BJ (cell line): Measurements from ENCODE around the gene ALS2CL. TPM values are rescaled to one million over a fixed set of nuclear protein-coding genes. Genes with fewer than 3 reads are reported as not detected.

Experiments used
- CTCF ChIA-PET: fragments of 350-600 bp; formaldehyde crosslinking; extraction: SDS; loops from one replicate; lab custom pipeline; 2021; ENCODE audit warnings: antibody characterized with exemption, inconsistent platforms; lab: Yijun Ruan, JAX
- POLR2A ChIA-PET: fragments of 300-600 bp; sonication (Branson Sonifier 250); formaldehyde crosslinking; extraction: SDS; loops from one replicate; lab custom pipeline; 2021; ENCODE audit warnings: antibody characterized with exemption; lab: Charles Lee
- DNase-seq: peaks from one replicate; pipeline ENCODE4 v3.0.0-alpha.2; 2011; ENCODE audit warnings: low read depth
- H3K27me3 ChIP-seq: 2 replicates; pipeline ENCODE4 v1.6.0; 2011; ENCODE audit warnings: low read length; ENCODE audit not compliant: control insufficient read depth, insufficient read depth
- H3K36me3 ChIP-seq: 2 replicates; pipeline ENCODE4 v1.5.1; 2011; ENCODE audit warnings: low read length; ENCODE audit not compliant: control insufficient read depth, insufficient read depth
- H3K4me3 ChIP-seq: 2 replicates; pipeline ENCODE4 v1.5.1; 2011; ENCODE audit warnings: low read depth, mild to moderate bottlenecking, control low read depth, low read length
- CTCF ChIP-seq: IDR thresholded peaks from 2 replicates; pipeline ENCODE4 v1.5.1; 2011; ENCODE audit warnings: low read depth, mild to moderate bottlenecking, control low read depth, inconsistent platforms, low read length, moderate library complexity; ENCODE audit not compliant: insufficient read depth
- polyA plus RNA-seq: library from polyadenylated mRNA; depleted of rRNA; stranded (reverse); fragments of >200 nt; gene quantifications from 2 replicates; pipeline ENCODE4 v1.2.3, GENCODE V29; 2011

Gene ALS2CL
- polyA plus RNA-seq, 1 experiment: 7.2 TPM

- H3K4me3 ChIP-seq: no peak overlapping the region
- no peak for TF ChIP-seq CTCF
- ChIA-PET CTCF (interaction anchor here (0.6 kb wide), 1 partner anchor 32 kb away, joined by 3 read pairs; no protein-coding TSS in a partner anchor), POLR2A (no interaction called here)
- H3K27me3 ChIP-seq: peaks cover 4% of the 10 kb centered on the region
- no peak for DNase-seq
- no peaks in the 10 kb centered on the region for H3K36me3 ChIP-seq
Measured at GRCh38 chr3:46729038-46729437, 35.6 kb upstream of the ALS2CL start.

- no peak for DNase-seq
- Histone ChIP-seq H3K4me3 (no peak overlapping the region), H3K27me3 (peaks cover 4% of the 10 kb centered on the region), H3K36me3 (no peaks in the 10 kb centered on the region)
- no peak for TF ChIP-seq CTCF
- CTCF ChIA-PET: no interaction called here
- POLR2A ChIA-PET: no interaction called here
Measured at GRCh38 chr3:46725621-46726314, 32.3 kb upstream of the ALS2CL start.

GRCh38 chr3:46724424-46724823 lies 30.9 kb upstream of the ALS2CL start:
- no peak for TF ChIP-seq CTCF
- H3K4me3 ChIP-seq: no peak overlapping the region
- ChIA-PET POLR2A (no interaction called here), CTCF (no interaction called here)
- no peak for DNase-seq
- H3K36me3 ChIP-seq: no peaks in the 10 kb centered on the region
- H3K27me3 ChIP-seq: peaks cover 4% of the 10 kb centered on the region

GRCh38 chr3:46722443-46722842 lies 29.0 kb upstream of the ALS2CL start:
- CTCF ChIA-PET: interaction anchor here (1.2 to 1.6 kb wide), 2 partner anchors 12 to 17 kb away, joined by 3 to 6 read pairs; no protein-coding TSS in a partner anchor

More at GRCh38 chr3:46722443-46722842, 29.0 kb upstream of the ALS2CL start:
- POLR2A ChIA-PET: no interaction called here
- peaks cover 2% of the 10 kb centered on the region for H3K27me3 ChIP-seq
- no peak overlapping the region for H3K4me3 ChIP-seq
- DNase-seq: no peak
- no peaks in the 10 kb centered on the region for H3K36me3 ChIP-seq
- no peak for TF ChIP-seq CTCF
